GM18907 (cell line): ENCODE results near the gene CDY2A.
"Not testable (repeated sequence)": the region's sequence is repeated elsewhere in the genome, so short reads cannot be mapped to it uniquely, and the experiment has no call there.

Source experiments
- ATAC-seq: cut with Tn5 transposase; IDR thresholded peaks from one replicate; pipeline ENCODE4 v1.9.1; 2021; ENCODE audit warnings: mild to moderate bottlenecking, moderate library complexity; ENCODE audit not compliant: unreplicated experiment

The CDY2A gene, protein sequence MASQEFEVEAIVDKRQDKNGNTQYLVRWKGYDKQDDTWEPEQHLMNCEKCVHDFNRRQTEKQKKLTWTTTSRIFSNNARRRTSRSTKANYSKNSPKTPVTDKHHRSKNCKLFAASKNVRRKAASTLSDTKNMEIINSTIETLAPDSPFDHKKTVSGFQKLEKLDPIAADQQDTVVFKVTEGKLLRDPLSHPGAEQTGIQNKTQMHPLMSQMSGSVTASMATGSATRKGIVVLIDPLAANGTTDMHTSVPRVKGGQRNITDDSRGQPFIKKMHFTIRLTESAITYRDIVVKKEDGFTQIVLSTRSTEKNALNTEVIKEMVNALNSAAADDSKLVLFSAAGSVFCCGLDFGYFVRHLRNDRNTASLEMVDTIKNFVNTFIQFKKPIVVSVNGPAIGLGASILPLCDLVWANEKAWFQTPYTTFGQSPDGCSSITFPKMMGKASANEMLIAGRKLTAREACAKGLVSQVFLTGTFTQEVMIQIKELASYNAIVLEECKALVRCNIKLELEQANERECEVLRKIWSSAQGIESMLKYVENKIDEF

DNA sequence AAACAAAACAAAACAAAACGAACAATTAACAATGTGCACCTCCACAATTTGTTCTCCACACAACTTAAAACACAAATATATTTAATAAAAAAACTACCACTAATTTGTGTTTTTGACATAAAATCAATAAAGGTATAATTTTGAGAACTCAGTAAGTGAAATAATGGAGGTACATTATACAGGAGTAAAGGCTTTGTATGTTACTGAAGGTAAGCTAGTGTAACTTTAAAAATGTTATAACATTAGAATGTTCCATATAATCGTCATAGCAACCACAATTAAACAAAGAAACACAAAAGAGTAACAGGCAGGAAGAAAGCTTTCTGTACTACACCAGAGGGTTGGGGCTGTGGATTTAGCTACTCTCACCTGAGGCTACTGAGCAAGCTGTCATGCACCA, at the start of gene CDY2A:
TSS of gene CDY2A (plus strand) at position 301 of the 400 bp plus-strand sequence. CDS start 328 bp downstream, outside the sequence.
- ATAC-seq, result not testable (repeated sequence)

GRCh38 chrY:17997586-17997985, 28.0 kb upstream of the CDY2A start:
- not testable (repeated sequence) for ATAC-seq

DNA sequence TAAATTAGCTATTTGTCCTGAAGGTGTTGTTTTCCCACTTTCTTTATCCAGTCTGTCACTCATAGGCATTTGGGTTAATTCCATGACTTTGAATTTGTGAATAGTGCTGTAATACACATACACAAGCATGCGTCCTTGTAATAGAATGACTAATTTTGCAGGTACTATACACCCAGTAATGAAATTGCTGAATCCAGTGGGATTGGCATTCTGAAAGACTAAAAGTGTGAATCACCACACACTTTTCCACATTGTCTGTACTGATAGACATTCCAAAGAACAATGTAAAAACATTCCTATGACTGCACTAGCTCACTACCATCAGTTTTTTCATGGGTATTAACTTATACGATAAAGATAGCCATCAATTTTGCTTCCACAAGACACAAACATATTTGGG, 27.3 kb upstream of the CDY2A start:
- ATAC-seq, result not testable (repeated sequence)

DNA sequence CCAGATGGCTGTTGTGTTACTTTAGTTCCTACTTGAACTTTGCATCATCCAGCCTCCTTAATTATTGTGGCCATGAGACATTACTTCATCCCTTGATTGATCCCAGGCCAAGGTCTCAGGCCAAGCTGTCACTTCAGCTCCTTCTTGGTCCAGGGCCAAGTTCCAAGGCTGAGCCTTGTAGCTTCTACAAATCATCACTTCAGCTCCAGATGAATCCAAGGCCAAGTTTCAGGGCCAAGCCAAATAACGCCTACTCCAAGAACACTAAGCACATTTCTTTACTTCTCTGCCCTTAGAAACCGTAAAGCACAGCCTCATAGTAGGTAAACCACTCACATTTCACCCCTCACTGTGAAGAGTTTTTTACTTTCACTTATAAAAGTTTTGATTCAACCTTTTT, 1.7 kb upstream of the CDY2A start:
- ATAC-seq, result not testable (repeated sequence)

DNA sequence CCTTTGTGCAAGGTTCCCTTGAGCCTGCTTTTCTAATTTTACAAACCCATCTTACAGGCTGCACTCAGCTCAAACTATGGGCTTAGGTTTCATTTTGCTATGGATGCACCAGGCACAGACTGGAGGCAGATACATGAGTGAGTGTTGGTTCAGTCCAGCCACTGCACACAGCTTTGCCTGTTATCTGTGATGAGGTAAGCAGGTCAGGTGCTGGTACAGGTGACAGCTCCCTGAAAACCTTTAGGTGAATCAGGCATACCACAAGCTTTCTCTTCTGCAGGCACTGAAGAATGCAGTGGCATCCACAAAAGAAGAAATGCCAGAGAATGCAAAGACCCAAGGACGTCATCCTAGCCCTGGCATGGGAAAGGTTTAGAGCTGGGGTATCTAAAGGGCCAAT, 3.3 kb downstream of the CDY2A start:
- ATAC-seq, result not testable (repeated sequence)

- ATAC-seq, result not testable (repeated sequence)
Observed at GRCh38 chrY:18030178-18030577, 4.6 kb downstream of the CDY2A start.

DNA sequence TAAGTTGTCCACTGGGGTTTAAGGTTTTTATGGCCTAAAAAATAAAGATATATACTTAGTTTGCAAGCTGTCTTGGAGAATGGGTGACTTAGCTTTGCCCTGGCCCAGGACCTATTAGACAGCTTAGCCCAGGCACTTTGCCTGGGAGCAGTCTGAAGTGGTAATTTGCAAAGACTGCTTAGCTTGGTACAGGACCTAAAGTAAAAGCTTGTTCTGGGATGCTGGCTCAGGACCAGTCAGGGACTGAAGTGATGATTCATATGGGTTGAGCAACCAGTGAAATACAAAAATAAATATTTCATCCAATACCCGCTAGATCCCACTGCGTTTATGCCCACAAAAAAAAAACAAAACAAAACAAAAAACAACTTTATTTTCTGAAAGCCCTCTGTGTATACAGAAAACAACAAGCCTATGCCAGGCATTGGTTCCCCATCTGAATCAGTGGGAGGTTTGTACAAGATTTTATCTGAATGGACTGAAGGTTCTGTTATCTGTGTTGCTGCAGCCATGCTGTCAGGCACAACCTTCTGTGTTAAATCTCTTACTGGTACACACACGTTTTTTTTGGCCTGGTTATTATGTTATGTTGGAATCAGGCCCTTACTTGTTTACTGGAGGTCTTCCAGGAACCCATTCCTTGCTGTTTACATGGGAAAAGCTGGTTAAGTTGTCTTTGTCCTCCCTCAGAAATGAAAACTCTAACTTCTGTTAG, 8.7 kb downstream of the CDY2A start:
- ATAC-seq, result not testable (repeated sequence)

GRCh38 chrY:18034864-18035263, 9.3 kb downstream of the CDY2A start:
- ATAC-seq, result not testable (repeated sequence)

DNA sequence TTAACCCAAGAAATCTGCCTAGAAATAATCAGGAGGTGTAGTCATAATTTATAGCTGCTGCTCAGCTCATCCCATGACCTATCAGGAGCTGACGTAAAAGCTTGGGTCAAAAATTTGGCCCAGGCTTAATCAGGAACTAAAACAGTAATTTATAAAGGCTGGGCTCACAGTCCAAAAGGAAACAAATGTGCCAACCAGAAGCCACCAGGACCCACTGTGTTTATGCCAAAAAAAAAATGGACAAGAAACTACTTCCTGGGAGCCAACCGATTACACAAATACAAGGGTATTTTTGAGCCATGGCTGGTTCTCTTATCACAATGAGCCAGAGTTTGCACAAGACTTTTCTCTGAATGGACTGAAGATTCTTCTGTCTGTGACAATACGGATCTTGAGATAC, 19.4 kb downstream of the CDY2A start:
- not testable (repeated sequence) for ATAC-seq

- ATAC-seq, result not testable (repeated sequence)
Observed at GRCh38 chrY:18048149-18049040, 22.8 kb downstream of the CDY2A start.

DNA sequence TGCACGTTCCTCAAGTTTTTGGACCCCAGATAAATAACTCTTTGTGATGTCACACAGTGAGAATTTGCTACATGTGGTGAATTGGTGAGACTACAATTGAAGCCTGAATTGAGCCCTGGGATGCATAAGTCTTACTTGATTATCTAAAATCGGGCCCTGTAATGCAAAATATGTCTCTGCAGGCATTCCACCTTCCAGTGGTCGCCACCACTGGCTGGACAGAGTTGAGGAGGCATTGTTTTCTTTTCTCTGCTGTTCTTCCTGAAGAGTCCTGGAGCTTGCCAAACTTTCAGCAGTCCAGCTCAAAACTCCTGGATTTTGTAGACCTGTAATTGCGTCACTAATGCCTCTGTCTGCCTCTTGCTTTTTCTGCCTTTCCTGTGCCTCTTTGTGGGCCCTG, 23.5 kb downstream of the CDY2A start:
- ATAC-seq, result not testable (repeated sequence)

DNA sequence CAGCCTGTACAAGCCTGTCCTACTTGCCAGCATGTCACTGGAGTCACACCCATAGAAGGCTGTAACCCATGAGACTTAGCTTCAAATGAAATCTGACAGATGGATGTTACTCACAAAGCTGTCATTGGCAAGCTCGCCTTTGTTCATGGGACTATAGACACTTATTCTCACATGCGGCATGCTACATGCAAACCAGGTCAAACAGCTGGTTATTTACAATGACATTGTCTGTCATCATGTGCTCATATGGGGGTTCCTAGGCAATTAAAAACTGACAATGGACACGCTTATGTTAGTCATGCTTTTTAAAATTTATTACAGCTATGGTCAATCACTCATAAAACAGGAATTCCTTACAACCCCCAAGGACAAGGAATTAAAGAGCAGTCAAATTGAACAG, 30.9 kb downstream of the CDY2A start:
- ATAC-seq, result not testable (repeated sequence)

- not testable (repeated sequence) for ATAC-seq
Observed at GRCh38 chrY:18073464-18073863, 47.9 kb downstream of the CDY2A start.
